NCI-H460 (cell line): Measurements from ENCODE around the gene TFR2. TPM values are rescaled to one million over a fixed set of nuclear protein-coding genes. Genes with fewer than 3 reads are reported as not detected.

Experiments used
- DNase-seq: peaks from one replicate; pipeline ENCODE4 v3.0.0-alpha.2; 2016; ENCODE audit warnings: low read depth; ENCODE audit errors: extremely low read depth
- small RNA-seq, 2 experiments: library from RNA; depleted of rRNA; stranded (forward); fragments of <200 nt; gene quantifications; one replicate each; pipeline ENCODE3, GENCODE V24; 2014
- total RNA-seq: library from RNA; depleted of rRNA; stranded (reverse); fragments of >200 nt; shearing (Covaris generic); gene quantifications from 2 replicates; pipeline ENCODE4 v1.2.3, GENCODE V29; 2014; rRNA removed

The TFR2 gene
- total RNA-seq, 1 experiment from 2014 or later: 3.8 TPM

GRCh38 chr7:100575746-100576383 lies 65.5 kb downstream of the TFR2 start:
- DNase-seq: no peak

- no peak for DNase-seq
Observed at GRCh38 chr7:100575206-100575631, 66.1 kb downstream of the TFR2 start.

DNA sequence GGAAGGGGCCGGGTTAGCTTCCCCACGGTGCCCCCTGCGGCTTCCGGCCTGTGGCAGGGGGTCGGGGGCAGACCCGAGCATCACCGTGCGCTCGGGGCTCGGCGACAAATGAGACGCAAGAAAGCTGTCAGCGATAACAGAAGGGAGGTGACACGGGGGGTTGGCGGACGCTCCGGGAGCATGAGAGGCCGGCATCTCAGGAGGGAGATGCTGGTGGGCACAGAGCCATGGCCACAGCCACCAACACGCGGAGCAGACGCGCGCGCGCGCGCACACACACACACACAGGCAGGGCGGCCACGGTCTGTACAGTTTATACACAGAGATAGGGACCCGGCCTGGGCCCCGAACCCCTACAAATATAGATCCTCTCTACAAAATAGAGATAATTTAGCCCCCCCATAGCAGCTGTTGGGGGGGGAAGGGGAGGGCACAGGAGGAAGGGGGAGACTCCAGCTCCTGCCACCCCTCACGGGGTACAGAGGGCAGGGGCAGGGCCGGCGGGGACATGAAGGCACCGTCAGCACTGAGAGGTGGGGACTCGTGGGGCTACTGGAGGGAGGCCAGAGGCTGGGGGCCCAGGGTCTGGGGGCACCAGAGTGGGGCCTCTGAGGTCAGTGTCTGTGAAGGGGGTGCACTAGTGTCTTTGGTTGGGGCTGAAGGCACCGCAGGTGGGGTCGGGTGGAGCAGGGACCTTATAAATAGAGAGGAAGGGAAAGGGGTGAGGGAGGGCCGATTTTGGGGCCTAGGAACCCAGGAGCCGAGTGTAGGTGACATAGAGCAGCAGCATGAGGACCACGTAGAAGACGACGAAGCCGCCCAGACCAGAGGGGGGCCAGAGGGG lies 66.8 kb downstream of the TFR2 start:
- no peak for DNase-seq

DNA sequence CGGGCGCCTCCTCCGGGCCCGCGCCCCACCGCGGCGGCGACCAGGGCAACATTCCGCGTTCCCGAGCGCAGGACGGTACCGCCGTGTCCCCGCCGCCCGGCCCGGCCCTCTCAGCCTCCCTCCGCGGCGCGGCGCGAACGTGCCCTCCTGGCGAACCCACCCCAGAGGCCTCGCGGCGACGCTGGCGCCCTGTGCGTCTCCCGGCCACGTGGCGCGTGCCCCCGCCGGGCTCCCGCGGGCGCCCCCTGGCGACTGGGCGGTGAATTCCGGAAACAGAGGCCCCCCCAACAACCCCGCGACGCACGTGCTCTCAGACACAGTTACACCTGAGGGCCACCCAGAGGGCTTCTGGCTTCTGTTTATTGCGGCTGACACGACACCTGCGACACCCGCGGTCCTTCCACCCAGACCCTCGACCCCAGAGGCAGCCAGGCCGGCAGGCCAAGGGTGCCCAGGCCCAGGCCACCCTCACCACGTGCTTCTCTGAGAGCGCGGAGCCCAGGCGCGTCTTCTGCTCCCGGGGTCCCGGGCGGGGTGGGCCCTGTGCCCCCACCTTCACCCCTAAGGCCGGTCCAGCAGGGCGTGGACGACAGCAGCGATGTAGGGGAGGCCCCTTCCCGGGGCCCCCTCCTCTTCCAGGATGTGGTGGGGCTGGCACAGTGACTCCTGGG lies 67.5 kb downstream of the TFR2 start, which contains the start of gene SAP25:
Gene SAP25, minus strand, starts transcription at position 210 of the 671 bp plus-strand sequence. Its CDS starts 158 bp downstream, at position 52.
- no peak for DNase-seq

- no peak for DNase-seq
Observed at GRCh38 chr7:100572949-100573675, 68.2 kb downstream of the TFR2 start.

DNA sequence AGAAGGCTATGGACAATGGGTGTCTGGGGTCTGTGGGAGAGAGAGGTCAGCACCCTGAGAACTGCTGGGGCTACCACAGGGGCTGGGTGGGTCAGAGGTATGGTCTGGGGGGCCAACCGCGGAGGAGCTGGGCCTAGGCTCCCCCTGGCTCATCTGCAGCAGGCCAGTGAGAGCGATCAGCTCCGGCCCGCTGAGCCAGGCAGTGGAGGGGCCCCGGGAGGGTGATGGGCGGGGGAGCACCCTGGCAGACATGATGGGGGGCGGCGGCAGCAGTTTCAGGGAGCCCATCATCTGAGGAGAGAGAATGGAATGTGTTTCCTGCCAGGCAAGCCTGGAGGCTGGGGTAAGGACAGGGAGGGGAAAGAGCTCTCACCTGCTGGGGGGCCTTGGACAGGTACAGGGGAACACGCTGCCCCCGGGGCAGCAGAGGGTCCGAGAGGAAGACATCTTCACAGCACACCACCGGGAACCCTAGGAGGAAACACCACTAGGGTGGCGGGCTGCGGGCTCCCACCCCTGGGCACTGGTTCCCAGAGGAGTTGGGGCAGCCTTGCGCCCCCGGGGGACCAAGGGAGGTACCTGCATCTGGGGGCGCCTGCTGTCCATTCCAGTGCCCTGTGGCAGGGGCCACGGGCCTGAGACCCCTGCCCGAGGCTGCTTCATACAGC lies 68.9 kb downstream of the TFR2 start:
- DNase-seq: no peak

- DNase-seq: no peak
Observed at GRCh38 chr7:100571829-100572116, 69.6 kb downstream of the TFR2 start.

- DNase-seq: no peak
Observed at GRCh38 chr7:100570954-100571828, 70.2 kb downstream of the TFR2 start.

Small RNA genes within 50 kb of the gene (small RNA-seq; reads per million reads assigned to genes)
- gene SAP25: 0 reads per million in 2 experiments

Other genes starting within 250 kb of the TFR2 start
- gene ZCWPW1, start 212.8 kb downstream of the TFR2 start, total RNA-seq: 0.75 and 1.8 TPM in 2 replicates
- 30.9 and 33.1 TPM in 2 replicates for gene MEPCE, start 211.7 kb downstream of the TFR2 start, total RNA-seq
- gene PPP1R35, start 205.1 kb downstream of the TFR2 start, total RNA-seq: 74.0 and 85.1 TPM in 2 replicates
- gene SPACDR, start 177.3 kb downstream of the TFR2 start, total RNA-seq: 0.27 and 0.43 TPM in 2 replicates
- 28.2 and 29.9 TPM in 2 replicates for gene TSC22D4, start 162.3 kb downstream of the TFR2 start, total RNA-seq
- 0.47 and 1.2 TPM in 2 replicates for gene NYAP1, start 157.6 kb downstream of the TFR2 start, total RNA-seq
- 3.9 and 4.1 TPM in 2 replicates for gene AGFG2, start 102.3 kb downstream of the TFR2 start, total RNA-seq
- 0.52 TPM in 1 of 2 replicates, not detected in the other for gene SAP25, start 67.7 kb downstream of the TFR2 start, total RNA-seq
- gene LRCH4, start 55.4 kb downstream of the TFR2 start, total RNA-seq: 11.0 and 11.1 TPM in 2 replicates
- gene FBXO24, start 55.2 kb downstream of the TFR2 start, total RNA-seq: 0.69 and 1.3 TPM in 2 replicates
- gene PCOLCE, start 39.2 kb downstream of the TFR2 start, total RNA-seq: 1.6 and 2.5 TPM in 2 replicates
- 7.2 and 7.3 TPM in 2 replicates for gene MOSPD3, start 29.0 kb downstream of the TFR2 start, total RNA-seq
- gene ACTL6B, start 14.9 kb upstream of the TFR2 start, total RNA-seq: not detected in 2 replicates
- gene GNB2, start 32.2 kb upstream of the TFR2 start, total RNA-seq: 88.0 and 96.4 TPM in 2 replicates
- gene GIGYF1, start 52.7 kb upstream of the TFR2 start, total RNA-seq: 15.7 and 17.2 TPM in 2 replicates
- 45.7 and 50.1 TPM in 2 replicates for gene POP7, start 64.6 kb upstream of the TFR2 start, total RNA-seq
- not detected in 2 replicates for gene EPO, start 78.9 kb upstream of the TFR2 start, total RNA-seq
- gene ZAN, start 92.0 kb upstream of the TFR2 start, total RNA-seq: not detected in 2 replicates
- gene EPHB4, start 186.0 kb upstream of the TFR2 start, total RNA-seq: 45.3 and 49.1 TPM in 2 replicates
- gene SLC12A9, start 211.2 kb upstream of the TFR2 start, total RNA-seq: 10.5 and 11.8 TPM in 2 replicates
- 75.8 and 78.5 TPM in 2 replicates for gene TRIP6, start 225.8 kb upstream of the TFR2 start, total RNA-seq
- gene SRRT, start 233.6 kb upstream of the TFR2 start, total RNA-seq: 43.4 and 44.0 TPM in 2 replicates
- gene UFSP1, start 248.2 kb upstream of the TFR2 start, total RNA-seq: 4.6 and 7.0 TPM in 2 replicates